KMS-11 (cell line): ENCODE measurements around the gene HAO2.

ENCODE experiments used
- H2AFZ ChIP-seq: fragments of 200-600 bp; sonication (generic); 2 replicates; pipeline ENCODE4 v1.6.1; 2016; ENCODE audit warnings: antibody characterized with exemption, mixed run types, low read depth
- H3K27ac ChIP-seq: fragments of 200-600 bp; sonication (generic); 2 replicates; pipeline ENCODE4 v1.6.1; 2016; ENCODE audit warnings: mild to moderate bottlenecking, mixed run types
- H3K27me3 ChIP-seq: fragments of 200-600 bp; sonication (generic); 2 replicates; pipeline ENCODE4 v1.6.1; 2017; ENCODE audit warnings: mild to moderate bottlenecking, low read depth, mixed run types, moderate library complexity; ENCODE audit not compliant: insufficient read depth
- H3K36me3 ChIP-seq: fragments of 200-600 bp; sonication (generic); 2 replicates; pipeline ENCODE4 v1.6.1; 2017; ENCODE audit warnings: mild to moderate bottlenecking, mixed run types; ENCODE audit not compliant: insufficient read depth
- H3K4me1 ChIP-seq: fragments of 200-600 bp; sonication (generic); 2 replicates; pipeline ENCODE4 v1.6.1; 2016; ENCODE audit warnings: mild to moderate bottlenecking, low read depth, mixed run types; ENCODE audit not compliant: poor library complexity, severe bottlenecking
- H3K4me2 ChIP-seq: fragments of 200-600 bp; sonication (generic); 2 replicates; pipeline ENCODE4 v1.7.0; 2016; ENCODE audit warnings: mild to moderate bottlenecking, mixed run types
- H3K4me3 ChIP-seq: fragments of 200-600 bp; sonication (generic); IDR thresholded peaks from 2 replicates; pipeline ENCODE4 v1.6.1; 2017; ENCODE audit warnings: low read depth, low read length, mixed read lengths; ENCODE audit not compliant: insufficient read depth
- H3K79me2 ChIP-seq: fragments of 200-600 bp; sonication (generic); 2 replicates; pipeline ENCODE4 v1.6.1; 2016; ENCODE audit warnings: low read depth, mixed run types; ENCODE audit not compliant: insufficient read depth
- H3K9ac ChIP-seq: fragments of 200-600 bp; sonication (generic); 2 replicates; pipeline ENCODE4 v1.6.1; 2016; ENCODE audit warnings: mild to moderate bottlenecking, mixed run types
- H4K20me1 ChIP-seq: fragments of 200-600 bp; sonication (generic); 2 replicates; pipeline ENCODE4 v1.6.1; 2016; ENCODE audit warnings: mild to moderate bottlenecking, mixed run types; ENCODE audit not compliant: insufficient read depth
- TF ChIP-seq, protein P1 (sequence below): fragments of 200-600 bp; sonication (generic); conservative IDR thresholded peaks from 2 replicates; pipeline ENCODE4 v1.6.1; 2017; ENCODE audit warnings: low read depth, mild to moderate bottlenecking, antibody characterized with exemption, low read length, moderate library complexity, mixed read lengths

Gene HAO2

DNA sequence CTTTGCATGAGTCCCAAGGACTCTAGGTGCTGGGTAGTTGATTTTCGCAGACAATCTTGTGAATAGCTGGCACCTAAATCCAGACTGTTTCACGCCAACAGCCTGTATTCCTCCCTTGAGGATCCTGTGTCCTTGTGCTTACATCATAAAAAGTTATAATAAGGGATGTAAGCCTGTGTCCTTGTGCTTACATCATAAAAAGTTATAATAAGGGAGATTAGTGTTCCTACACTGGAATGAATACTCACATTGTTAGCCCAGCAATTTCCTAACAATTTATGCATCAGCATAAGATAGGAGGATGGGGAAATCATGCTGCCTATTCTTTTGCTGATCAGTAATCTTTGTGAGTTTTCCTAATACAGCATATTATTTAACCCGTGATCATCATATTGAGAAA lies 42.4 kb downstream of the HAO2 start:
- Histone ChIP-seq H3K36me3 (no peaks in the 10 kb centered on the region), H3K4me1 (no peaks in the 10 kb centered on the region), H4K20me1 (no peaks in the 10 kb centered on the region)

DNA sequence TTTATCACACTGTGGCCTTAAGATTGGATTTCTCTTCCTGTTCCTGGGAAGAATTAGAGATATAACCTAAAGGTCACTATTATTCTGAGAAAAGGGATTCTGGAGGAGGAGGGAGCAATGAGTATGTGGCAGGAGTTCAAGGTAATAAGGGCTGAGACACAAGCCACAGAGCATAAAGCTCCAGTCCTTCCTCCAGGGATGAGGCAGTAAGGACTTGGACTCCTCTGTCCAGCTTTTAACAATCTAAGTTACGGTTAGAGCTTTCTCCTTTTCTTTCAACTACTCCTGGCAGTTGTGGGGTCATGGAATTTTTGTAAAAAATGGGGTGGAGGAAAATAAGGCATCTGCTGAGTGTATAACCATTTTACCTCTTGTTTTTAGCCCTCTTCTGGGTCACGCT lies 46.4 kb downstream of the HAO2 start, which contains the start of gene HSD3B2:
Gene HSD3B2, plus strand, starts transcription at position 201 of the 400 bp plus-strand sequence. CDS start 270 bp downstream, outside the sequence.
- Histone ChIP-seq H4K20me1 (no peaks in the 10 kb centered on the region), H3K4me3 (no peak within 1 kb of the TSS), H3K9ac (no peak within 1 kb of the TSS), H3K79me2 (no peaks in the 10 kb centered on the region), H3K27me3 (no peaks in the 10 kb centered on the region), H3K4me2 (no peak within 1 kb of the TSS), H2AFZ (no peak within 1 kb of the TSS), H3K4me1 (no peaks in the 10 kb centered on the region), H3K36me3 (no peaks in the 10 kb centered on the region), H3K27ac (no peak within 1 kb of the TSS)
- TF ChIP-seq, protein P1, sequence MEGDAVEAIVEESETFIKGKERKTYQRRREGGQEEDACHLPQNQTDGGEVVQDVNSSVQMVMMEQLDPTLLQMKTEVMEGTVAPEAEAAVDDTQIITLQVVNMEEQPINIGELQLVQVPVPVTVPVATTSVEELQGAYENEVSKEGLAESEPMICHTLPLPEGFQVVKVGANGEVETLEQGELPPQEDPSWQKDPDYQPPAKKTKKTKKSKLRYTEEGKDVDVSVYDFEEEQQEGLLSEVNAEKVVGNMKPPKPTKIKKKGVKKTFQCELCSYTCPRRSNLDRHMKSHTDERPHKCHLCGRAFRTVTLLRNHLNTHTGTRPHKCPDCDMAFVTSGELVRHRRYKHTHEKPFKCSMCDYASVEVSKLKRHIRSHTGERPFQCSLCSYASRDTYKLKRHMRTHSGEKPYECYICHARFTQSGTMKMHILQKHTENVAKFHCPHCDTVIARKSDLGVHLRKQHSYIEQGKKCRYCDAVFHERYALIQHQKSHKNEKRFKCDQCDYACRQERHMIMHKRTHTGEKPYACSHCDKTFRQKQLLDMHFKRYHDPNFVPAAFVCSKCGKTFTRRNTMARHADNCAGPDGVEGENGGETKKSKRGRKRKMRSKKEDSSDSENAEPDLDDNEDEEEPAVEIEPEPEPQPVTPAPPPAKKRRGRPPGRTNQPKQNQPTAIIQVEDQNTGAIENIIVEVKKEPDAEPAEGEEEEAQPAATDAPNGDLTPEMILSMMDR = no peak

More for the DNA sequence above, 42.4 kb downstream of the HAO2 start:
- H3K27ac ChIP-seq = no peak overlapping the region
- TF ChIP-seq, protein P1 = no peak
- no peak overlapping the region for H3K9ac ChIP-seq
- H3K27me3 ChIP-seq = no peaks in the 10 kb centered on the region
- no peak overlapping the region for H3K4me2 ChIP-seq
- no peak overlapping the region for H3K4me3 ChIP-seq
- no peaks in the 10 kb centered on the region for H3K79me2 ChIP-seq
- no peak overlapping the region for H2AFZ ChIP-seq

DNA sequence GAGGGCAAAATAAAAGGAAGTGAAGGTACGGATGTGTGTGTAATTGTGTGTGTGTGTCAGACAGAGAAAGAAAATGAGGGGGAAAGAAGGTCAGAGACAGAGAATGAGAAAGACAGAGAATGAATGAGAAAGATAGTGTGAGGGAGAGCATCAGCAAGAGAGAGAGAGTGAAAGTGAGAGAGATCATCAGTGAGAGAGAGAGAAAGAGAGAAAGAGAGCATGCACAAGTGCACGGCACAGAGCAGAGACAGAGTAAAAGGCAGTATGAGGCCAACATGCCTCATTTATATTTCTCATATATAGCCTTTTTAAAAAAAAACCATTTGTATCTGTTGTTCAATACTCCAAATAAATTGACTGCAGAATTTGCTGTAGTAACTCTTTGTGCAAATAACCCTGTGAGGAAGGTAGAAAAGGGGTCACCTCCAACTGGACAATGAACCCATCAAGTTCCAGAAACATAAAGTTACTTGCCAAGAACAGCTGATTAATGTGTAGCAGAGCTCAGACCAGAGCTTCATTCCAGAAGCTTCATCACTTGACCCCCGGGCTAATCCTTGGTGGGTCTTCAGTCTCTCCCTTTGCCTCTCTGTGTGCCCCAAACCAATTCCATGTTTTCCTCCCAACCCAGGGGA lies 47.5 kb downstream of the HAO2 start:
- no peaks in the 10 kb centered on the region for H4K20me1 ChIP-seq
- H3K79me2 ChIP-seq = no peaks in the 10 kb centered on the region
- TF ChIP-seq, protein P1 = no peak
- H3K4me3 ChIP-seq = no peak overlapping the region
- H3K27me3 ChIP-seq = no peaks in the 10 kb centered on the region
- no peaks in the 10 kb centered on the region for H3K36me3 ChIP-seq
- no peak overlapping the region for H2AFZ ChIP-seq
- no peak overlapping the region for H3K9ac ChIP-seq
- H3K4me1 ChIP-seq = no peaks in the 10 kb centered on the region
- no peak overlapping the region for H3K27ac ChIP-seq
- H3K4me2 ChIP-seq = no peak overlapping the region

DNA sequence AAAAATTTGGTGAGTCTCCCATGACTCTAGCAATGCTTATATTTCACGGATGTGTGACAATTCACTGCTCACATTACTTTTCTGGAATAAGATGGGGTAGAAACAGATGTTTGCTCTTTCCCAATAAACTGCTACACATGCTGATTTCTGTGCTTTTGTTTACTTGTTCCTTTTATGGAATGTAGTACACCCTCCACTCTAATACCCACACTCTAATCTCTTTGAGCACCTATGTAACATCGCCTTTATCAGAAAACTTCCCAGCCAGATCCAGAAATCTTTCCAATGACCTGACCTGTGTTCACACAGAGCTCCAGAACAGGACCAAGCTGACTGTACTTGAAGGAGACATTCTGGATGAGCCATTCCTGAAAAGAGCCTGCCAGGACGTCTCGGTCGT lies 50.5 kb downstream of the HAO2 start:
- H3K36me3 ChIP-seq = no peaks in the 10 kb centered on the region
- H4K20me1 ChIP-seq = no peaks in the 10 kb centered on the region
- H2AFZ ChIP-seq = no peak overlapping the region
- H3K27ac ChIP-seq = no peak overlapping the region
- H3K4me2 ChIP-seq = no peak overlapping the region
- no peaks in the 10 kb centered on the region for H3K4me1 ChIP-seq
- H3K27me3 ChIP-seq = no peaks in the 10 kb centered on the region
- H3K9ac ChIP-seq = no peak overlapping the region
- H3K4me3 ChIP-seq = no peak overlapping the region
- H3K79me2 ChIP-seq = no peaks in the 10 kb centered on the region
- TF ChIP-seq, protein P1 = no peak
